Endothelial cell of hepatic sinusoid (primary cell): Measurements from ENCODE around the gene ZNF280B.

Source experiments
- in situ Hi-C: cut with HindIII; loops from 2 replicates; pipeline ENCODE4 v1.10.0; 2017; ENCODE audit warnings: low sequenced_read_pairs

ZNF280B gene

DNA sequence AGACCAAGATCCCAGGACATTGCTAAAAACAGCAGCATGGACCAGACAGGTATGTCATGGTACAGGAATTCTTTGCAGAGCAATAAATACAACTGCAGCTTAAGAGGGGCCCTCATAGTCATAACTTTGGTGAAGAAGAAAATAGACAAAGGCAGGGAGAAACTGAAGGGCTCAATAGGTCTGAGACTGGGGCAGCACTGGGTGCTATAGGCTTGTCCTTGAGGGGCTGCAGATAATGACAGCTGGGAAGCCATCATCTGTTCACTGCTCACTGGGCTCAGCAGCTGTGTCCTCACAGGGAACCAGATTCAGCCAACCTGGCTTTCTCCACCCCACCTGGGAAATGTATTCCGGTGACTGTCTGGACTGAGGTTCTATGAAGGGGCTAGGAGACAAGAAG is 68.4 kb downstream of the ZNF280B start:
- in situ Hi-C loops, result no loop called here
